NB4 (cell line): ENCODE data around the gene HOXD1.

Experiments
- CTCF ChIP-seq: IDR thresholded peaks from one replicate; pipeline ENCODE4 v1.5.1; 2012; ENCODE audit warnings: low read depth, low read length
- MYC ChIP-seq: IDR thresholded peaks from 2 replicates; pipeline ENCODE4 v1.6.1; 2011; ENCODE audit warnings: low read depth, low read length
- POLR2A ChIP-seq: IDR thresholded peaks from 2 replicates; pipeline ENCODE4 v1.6.1; 2011; ENCODE audit warnings: mild to moderate bottlenecking; ENCODE audit not compliant: insufficient read length; ENCODE audit errors: extremely low read depth
- TF ChIP-seq, protein P1 (sequence below): IDR thresholded peaks from 2 replicates; pipeline ENCODE4 v1.6.1; 2011; ENCODE audit warnings: low read depth, low read length

GRCh38 chr2:176213406-176213805 lies 24.9 kb downstream of the HOXD1 start:
- TF ChIP-seq CTCF, result no peak
- no peak for TF ChIP-seq MYC
- no peak for TF ChIP-seq POLR2A
- TF ChIP-seq, protein P1, sequence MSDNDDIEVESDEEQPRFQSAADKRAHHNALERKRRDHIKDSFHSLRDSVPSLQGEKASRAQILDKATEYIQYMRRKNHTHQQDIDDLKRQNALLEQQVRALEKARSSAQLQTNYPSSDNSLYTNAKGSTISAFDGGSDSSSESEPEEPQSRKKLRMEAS, result no peak
